ENCODE measurements around the gene GLS2.

Gene GLS2

DNA sequence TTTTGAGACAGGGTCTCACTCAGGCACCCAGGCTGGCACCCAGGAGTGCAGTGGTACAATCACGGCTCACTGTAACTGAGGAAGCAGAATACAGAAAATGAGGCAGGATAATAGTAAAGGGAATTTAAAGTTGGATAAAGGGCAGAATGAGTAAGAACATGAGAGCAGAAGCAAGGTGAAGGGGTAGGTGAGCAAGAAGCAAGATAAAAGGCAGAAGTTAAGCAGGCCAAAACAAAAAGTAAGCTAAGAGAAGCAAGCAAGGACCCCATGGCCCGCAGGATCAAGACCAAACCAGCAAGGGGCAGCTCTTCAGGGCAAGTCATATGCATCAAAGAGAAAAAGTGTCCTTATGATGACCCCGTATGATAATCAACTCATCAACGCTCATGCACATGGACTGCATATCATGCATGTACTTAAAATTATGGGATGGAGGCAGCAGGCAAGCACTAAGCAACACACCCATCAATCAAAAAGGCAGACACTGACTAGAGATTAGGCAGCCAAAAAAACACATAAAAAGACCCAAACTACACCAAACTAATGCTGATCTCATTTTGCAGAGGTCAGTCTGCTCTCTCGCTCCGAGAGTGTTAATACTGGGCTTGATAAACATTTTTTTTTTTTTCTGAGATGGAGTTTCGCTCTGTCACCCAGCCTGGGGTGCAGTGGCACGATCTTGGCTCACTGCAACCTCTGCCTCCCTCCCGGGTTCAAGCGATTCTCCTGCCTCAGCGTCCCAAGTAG, 50.4 kb downstream of the GLS2 start:
- no peak for DNase-seq

GRCh38 chr12:56434828-56435227, 53.1 kb downstream of the GLS2 start:
- DNase-seq = no peak

DNA sequence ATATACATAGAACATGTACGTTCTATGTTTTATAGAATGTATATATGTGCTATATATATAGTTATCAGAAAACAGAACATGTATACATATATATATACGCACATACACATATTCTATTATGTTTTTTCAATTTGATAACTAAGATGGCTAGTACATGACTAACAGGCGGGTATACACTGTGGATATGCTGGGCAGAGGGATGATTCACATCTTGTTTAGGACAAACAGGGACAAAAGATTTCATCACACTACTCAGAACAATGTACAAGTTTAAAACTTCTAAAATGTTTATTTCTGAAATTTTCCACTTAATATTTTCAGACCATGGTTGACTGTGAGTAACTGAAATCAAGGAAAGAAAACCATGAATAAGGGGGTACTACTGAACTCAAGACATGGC, 56.1 kb downstream of the GLS2 start:
- no peak for DNase-seq

DNA sequence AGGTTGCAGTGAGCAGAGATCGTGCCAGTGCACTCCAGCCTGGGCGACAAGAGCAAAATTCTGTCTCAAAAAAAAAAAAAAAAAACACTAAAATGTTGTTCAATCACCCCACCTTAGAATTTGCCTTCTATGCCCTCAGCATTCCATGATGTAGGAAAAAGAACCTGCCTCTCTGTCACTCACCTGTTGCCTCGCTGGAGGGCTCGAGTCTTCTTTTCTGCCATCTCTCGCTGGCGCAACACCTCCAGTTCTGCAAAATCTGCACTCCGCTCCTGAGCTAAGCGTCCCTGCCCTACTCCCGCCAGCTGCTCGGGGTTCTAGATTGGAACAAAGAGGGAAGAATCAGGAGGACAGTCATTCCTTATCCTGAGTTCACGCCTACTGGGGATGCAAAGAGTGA, 56.7 kb downstream of the GLS2 start:
- DNase-seq = no peak

- DNase-seq = no peak
These were observed 62.0 kb downstream of the GLS2 start for GRCh38 chr12:56425940-56426438.

GRCh38 chr12:56425193-56425592, 62.8 kb downstream of the GLS2 start:
- DNase-seq = no peak

Measured in stimulated activated naive CD4-positive, alpha-beta T cell treated with Interleukin-2 at 50 U/mL for 16 hours (primary cell).